ENCODE results near the gene TMEM8B.

DNA sequence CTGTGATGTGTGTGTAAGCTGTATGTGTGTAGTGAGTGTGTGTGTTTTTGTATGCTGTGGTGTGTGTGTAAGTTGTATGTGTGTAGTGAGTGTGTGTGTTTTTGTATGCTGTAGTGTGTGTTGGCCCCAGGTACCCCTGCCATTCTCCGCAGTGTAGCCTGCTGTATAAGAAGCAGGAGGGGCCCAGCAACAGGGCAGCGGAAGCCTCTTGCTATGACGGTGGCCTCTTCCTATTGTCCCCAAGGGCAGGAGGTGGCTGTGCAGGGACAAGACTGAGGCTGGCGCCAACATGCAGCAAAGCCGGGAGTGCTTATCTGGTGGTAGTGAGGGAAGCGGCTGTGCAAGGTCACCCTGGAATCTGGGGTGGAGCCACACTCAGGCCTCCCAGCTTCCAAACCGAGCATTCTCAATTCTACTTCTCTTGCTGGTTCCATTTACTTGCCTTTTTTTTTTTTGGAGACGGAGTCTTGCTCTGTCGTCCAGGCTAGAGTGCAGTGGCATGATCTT, 85.3 kb downstream of the TMEM8B start:
- TF ChIP-seq CTCF (IDR thresholded peaks at IDR 0.05; ENCODE audit: poor library complexity, severe bottlenecking) (no peak), POLR2AphosphoS5 (IDR thresholded peaks at IDR 0.05) (no peak), TAF1 (IDR thresholded peaks at IDR 0.05; ENCODE audit: low read depth) (no peak), RAD21 (conservative IDR thresholded peaks at IDR 0.05) (no peak)
- TF ChIP-seq, protein P1, sequence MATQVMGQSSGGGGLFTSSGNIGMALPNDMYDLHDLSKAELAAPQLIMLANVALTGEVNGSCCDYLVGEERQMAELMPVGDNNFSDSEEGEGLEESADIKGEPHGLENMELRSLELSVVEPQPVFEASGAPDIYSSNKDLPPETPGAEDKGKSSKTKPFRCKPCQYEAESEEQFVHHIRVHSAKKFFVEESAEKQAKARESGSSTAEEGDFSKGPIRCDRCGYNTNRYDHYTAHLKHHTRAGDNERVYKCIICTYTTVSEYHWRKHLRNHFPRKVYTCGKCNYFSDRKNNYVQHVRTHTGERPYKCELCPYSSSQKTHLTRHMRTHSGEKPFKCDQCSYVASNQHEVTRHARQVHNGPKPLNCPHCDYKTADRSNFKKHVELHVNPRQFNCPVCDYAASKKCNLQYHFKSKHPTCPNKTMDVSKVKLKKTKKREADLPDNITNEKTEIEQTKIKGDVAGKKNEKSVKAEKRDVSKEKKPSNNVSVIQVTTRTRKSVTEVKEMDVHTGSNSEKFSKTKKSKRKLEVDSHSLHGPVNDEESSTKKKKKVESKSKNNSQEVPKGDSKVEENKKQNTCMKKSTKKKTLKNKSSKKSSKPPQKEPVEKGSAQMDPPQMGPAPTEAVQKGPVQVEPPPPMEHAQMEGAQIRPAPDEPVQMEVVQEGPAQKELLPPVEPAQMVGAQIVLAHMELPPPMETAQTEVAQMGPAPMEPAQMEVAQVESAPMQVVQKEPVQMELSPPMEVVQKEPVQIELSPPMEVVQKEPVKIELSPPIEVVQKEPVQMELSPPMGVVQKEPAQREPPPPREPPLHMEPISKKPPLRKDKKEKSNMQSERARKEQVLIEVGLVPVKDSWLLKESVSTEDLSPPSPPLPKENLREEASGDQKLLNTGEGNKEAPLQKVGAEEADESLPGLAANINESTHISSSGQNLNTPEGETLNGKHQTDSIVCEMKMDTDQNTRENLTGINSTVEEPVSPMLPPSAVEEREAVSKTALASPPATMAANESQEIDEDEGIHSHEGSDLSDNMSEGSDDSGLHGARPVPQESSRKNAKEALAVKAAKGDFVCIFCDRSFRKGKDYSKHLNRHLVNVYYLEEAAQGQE (IDR thresholded peaks at IDR 0.05; ENCODE audit: borderline replicate concordance) = no peak
